Kidney capillary endothelial cell (primary cell): ENCODE data around the gene B4GALT3.

Source experiments
- DNase-seq: peaks from one replicate; pipeline ENCODE4 v3.0.0-alpha.2; 2018; ENCODE audit warnings: low spot score

The B4GALT3 gene

DNA sequence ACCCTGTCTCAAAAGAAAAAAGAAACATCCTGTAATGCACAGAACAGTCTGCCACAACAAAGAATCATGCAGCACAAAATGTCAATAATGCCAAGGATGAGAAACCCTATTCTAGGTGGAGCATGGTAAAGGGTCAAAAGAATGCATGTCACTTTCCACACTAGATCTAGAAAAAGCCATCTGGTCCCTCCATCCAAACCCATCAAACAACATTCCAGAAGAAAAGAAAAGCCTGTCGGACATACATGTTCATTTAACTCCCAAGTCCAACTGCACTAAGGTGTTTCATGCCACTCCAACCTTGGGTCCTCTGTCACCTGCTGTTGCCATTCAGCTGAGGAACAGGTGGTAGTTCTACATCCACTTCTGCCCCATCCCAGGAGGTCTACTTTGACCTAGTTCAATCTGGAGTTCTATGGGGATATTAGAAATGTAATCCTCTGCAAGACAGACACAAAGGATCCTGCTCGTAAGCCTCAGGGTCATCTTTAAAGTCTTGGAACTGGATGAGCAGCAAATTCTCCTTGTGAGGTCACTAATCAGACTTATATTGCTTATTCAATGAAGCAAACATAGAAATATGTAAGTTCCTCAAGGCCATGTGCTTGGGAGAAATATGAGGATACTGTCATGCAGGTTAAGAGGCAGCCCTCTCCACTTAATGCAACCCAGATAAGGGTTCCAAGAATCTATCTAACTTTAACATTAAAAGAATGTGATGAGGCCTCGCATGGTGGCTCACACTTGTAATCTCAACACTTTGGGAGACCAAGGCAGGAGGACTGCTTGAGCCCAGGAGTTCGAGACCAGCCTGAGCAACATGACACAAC, 48.5 kb downstream of the B4GALT3 start:
- DNase-seq, result no peak

- no peak for DNase-seq
Observed at GRCh38 chr1:161127649-161128048, 49.7 kb downstream of the B4GALT3 start.

DNA sequence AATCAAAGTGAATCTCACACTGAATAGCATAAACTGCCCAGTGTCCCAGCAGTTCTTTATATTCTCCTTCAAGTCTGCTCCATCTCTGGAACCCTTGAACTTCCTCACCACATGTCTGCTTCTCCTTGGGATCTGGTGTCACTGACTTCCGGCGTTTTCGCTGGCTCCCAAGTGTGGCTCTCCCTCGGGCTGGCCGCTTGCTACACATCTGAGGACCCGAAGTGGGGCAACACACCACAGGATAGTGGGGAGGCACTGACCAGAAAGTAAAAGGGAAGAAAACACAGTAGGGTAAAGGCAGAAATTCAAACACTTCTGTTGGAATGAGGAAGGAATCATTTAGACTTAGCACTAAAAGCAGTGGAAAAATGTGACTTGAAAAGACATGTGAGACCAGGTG, 54.3 kb downstream of the B4GALT3 start:
- DNase-seq, result no peak

- DNase-seq, result no peak
Observed at GRCh38 chr1:161121834-161122233, 55.5 kb downstream of the B4GALT3 start.
